ENCODE data around the gene XXYLT1.
"Not testable (repeated sequence)": the region's sequence is repeated elsewhere in the genome, so short reads cannot be mapped to it uniquely, and the experiment has no call there.

The XXYLT1 gene

GRCh38 chr3:195058336-195059005 lies 212.5 kb downstream of the XXYLT1 start:
- no peak for DNase-seq

DNA sequence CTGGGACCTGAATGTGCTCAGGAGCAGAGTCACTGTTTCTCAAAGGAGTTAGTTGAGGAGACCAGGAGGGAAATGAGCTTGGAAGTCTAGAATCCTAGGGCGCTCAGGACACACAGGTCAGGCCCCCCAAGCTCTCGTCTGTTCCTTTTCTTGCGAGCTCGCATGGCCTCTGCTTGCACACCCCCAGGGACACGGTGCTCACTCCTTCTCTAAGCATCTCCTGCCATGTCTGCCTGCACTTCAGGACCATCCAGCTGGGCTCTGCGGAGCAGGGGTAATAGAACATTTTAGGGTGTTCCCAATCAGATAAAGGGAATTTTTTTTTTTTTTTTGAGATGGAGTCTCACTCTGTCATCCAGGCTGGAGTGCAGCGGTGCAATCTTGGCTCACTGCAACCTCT lies 213.2 kb downstream of the XXYLT1 start:
- DNase-seq: no peak

- no peak for DNase-seq
Observed at GRCh38 chr3:195056506-195056905, 214.5 kb downstream of the XXYLT1 start.

- DNase-seq: no peak
Observed at GRCh38 chr3:195054311-195054710, 216.6 kb downstream of the XXYLT1 start.

- no peak for DNase-seq
Observed at GRCh38 chr3:195052939-195053338, 218.0 kb downstream of the XXYLT1 start.

GRCh38 chr3:195050296-195050695 lies 220.7 kb downstream of the XXYLT1 start:
- not testable (repeated sequence) for DNase-seq

DNA sequence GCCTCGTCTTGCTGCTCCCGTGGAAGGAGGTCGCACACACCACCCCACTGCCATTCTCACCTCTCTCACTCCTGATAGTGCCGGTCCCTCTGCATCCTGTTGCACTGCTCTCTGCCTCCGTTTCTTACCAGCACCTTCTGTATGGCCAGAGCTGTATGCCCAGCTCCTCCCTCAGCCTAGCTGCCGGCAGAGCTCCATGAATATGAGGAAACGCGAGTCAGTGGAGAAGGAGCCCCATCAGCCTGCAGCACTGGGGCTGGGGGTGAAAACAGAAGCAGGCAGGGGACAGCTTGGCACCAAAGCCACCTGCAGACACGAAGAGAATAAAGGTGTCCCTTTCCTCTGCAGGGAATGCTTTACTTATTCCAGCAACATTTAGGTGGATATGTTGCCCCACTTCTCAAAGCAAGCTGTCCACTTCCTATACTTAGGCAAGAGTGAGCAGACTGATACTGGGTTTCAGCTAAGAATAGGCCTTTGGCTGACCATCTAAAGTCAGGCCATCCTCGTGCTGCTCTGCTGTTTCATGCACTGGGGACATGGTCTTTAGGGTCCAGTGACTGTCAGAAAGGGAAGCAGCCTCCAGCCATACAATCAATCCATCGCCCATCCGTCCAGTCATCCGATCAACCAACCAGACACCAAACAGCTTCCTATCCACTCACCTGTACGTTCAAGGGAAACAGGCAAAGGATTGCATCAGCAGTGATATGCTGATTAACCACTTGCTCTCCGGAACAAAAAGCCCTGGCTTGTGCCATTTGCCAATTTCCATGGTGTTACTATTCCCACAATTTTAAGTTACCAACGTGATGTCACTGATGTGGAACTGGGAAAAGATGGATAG lies 222.7 kb downstream of the XXYLT1 start:
- DNase-seq: peak; percentile 18

DNA sequence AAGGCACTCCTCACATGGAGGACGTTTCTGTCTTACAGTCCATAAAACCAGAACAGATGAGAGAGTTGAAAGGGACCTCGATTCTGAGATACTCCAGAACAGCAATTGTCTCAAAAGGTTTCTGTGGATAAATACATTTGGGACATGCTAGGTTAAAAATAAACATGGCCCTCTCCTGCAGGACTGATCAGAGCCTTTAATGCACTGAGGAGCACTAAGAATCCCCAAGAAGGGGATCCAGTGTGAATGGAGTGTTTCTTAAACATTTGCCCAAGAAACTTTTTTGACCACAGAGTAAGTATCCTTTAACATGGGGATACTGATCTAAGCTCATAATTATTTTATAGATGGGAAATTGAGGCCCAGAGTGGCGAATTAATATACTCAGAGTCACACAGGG lies 223.4 kb downstream of the XXYLT1 start:
- no peak for DNase-seq

GRCh38 chr3:195046441-195046840 lies 224.5 kb downstream of the XXYLT1 start:
- peak; percentile 17 for DNase-seq

DNA sequence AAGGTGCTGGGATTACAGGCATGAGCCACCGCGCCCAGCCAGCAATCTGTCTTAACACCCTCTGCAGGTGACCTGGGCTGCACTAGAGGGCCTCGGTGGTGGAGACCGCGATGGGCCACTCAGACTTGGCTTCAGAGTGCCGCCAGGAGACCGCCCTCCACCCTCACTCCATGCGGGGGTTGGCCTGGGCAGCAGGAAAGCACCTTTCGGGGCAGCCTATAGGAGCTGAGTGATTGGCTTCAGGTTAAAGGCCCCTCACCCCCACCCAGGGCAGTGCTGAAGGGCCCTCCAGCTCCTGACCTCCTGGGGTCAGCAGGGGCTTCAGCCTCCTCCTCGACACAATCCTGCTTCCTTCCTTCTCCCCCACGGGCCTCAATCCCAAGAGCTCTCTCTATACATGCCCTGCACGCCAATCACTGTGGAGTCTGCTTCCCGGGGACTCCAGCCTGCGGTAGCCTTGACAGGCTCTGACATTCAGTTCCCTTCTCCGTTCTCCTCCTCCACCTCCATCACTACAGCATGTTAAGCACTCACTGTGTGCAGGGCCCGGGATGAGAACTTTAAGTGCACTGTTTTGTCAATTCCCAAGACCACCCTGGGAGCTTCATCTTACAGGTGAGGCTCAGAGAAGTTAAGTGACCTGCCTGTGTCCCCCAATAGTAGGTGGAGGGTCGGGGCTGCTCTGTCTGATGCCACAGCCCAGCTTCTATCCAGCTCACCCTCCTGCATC lies 225.3 kb downstream of the XXYLT1 start:
- DNase-seq: peak; percentile 20

- DNase-seq: peak; percentile 21
Observed at GRCh38 chr3:195044411-195044810, 226.5 kb downstream of the XXYLT1 start.

DNA sequence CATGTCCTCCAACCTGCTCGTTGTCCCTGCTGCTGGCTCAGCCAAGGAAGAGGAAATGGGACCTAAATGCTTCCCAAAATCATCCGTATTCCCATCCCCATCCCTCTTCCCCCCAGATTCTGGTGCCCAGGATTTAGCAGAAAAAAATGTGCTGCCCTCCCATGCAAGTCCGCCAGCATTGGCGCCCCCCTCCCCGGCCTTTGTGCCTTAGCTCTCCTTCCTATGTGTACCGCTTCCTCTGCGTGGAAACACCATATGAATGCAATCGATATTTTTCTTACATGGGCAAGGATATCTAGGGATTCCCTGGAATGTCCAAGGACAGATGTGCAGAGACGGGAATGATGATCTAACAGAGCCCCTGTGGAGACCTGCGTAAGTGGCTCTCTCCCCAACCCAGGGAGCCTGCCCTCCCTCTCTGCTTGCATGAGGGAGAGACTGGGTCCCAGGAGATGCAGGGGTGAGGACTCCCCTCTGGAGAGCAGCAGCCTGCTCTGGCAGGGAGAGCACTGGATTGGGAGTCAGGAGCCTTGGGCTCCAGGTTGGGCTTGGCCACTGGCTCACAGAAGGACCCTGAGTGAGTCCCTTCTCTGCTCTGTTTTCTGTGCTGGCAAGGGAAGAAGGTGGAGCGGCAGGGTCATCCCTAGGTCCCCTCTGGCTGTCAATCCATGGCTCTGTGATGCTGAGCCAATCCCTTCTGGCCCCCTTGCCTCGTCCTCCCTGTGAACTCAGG lies 227.2 kb downstream of the XXYLT1 start:
- peak; percentile 17 for DNase-seq

- DNase-seq: peak; percentile 4
Observed at GRCh38 chr3:195042743-195043606, 228.0 kb downstream of the XXYLT1 start.

DNA sequence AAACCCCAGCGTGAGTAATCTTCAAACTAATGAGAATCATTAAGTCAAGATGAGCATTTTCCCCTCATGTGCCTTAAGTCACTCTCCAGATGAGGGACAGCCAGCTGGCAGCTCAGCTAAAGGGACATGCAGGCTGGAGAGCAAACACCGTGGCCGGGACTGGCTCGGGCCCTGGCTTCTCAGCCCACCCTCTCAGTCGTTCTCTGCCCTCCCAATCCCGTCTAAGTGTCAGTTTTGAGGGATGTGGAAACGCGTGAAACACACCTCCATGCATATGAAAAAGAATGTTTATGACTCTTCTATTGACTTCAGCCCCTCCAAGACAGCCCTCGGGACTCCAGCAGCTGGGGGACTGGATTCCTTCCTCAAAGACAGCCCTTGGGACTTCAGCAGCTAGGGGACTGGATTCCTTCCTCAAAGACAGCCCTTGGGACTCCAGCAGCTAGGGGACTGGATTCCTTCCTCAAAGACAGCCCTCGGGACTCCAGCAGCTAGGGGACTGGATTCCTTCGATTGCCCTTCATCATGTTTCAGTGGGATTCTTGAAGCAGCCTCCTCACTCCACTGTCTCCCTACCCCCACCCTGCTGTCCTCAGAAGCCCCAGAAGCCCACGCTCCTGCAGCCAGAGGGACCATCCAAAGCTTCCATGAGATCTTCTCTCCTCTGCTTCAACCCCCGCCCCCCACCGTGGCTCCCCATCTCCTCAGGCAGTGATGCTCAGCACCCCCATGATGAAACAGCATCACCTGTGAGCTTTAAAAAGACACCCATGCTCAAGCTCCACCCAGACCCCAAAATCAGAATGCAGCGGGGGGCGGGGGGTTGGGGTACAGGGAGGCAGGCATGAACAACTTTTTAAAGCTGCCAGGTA lies 228.9 kb downstream of the XXYLT1 start:
- peak; percentile 4 for DNase-seq

GRCh38 chr3:195040773-195041520 lies 230.0 kb downstream of the XXYLT1 start:
- peak; percentile 12 for DNase-seq

DNA sequence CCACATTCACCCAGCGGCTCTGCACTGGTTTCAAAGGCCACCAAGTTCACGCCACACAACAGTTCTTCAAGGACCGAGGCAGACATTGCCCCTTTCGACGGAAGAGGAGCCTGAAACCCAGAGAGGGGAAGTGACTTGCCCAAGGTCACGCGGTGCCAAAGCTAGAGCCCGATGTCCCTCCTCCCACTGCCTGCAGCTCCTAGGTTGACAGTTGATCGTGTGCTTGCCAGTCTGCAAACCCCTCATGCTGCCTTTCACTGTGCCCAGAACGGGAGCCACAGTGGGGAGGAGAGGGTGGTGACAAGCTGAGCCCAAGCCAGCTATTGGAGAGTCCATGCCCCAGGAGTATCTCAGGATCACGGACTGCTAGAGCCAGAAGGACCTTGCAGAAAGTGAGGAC lies 230.9 kb downstream of the XXYLT1 start:
- peak; percentile 24 for DNase-seq

GRCh38 chr3:195039180-195039843 lies 231.6 kb downstream of the XXYLT1 start:
- peak; percentile 23 for DNase-seq

DNA sequence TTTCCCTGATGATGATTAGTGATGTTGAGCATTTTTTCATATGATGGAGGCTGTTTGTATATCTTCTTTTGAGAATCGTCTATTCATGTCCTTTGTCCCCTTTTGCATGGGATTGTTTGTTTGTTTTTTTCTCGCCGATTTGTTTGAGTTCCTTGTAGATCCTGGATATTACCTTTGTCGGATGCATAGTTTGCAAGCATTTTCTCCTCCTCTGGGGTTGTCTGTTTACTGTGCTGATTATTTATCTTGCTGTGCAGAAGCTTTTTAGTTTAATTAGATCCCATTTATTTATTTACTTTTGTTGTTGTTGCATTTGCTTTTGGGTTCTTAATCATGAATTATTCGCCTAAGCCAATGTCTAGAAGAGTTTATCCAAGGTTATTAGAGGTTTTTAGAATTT lies 232.8 kb downstream of the XXYLT1 start:
- no peak for DNase-seq

- DNase-seq: not testable (repeated sequence)
Observed at GRCh38 chr3:195037586-195037985, 233.4 kb downstream of the XXYLT1 start.

DNA sequence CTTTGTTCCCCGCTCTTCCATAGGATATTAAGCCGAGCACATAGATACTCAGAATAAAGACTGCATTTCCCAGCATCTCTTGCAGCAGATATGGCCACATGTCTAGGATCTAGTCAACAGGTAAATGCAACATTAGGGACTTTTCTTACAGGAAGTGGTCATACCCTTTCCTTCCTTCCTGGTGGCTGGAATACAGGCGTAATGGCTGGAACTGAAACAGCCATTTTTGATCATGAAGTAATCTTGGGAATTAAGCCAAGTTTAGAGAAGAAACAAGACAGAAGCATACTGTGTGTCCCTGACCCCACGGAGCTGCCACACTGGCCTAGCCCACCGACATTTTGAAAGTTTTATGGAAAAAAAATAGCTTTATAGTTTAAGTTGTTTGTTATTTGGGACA lies 234.0 kb downstream of the XXYLT1 start:
- no peak for DNase-seq

Data from activated CD4-positive, CD25-positive, alpha-beta regulatory T cell treated with anti-CD3 and anti-CD28 coated beads, Interleukin-2, amount 50 U/mL, for 72 hours (primary cell).